K562 (cell line): Measurements from ENCODE around the gene ULBP2. TPM values are rescaled to one million over a fixed set of nuclear protein-coding genes. Genes with fewer than 3 reads are reported as not detected.

ENCODE experiments used
- ATAC-seq: fragments of 200-7000 bp; cut with Tn5 transposase; 3 replicates; pipeline ENCODE4 v1.9.1; 2020; ENCODE audit warnings: moderate library complexity
- BruUV-seq: library from RNA; stranded (reverse); fragments of 400-500 nt; replicated peaks from 2 replicates; lab custom pipeline; 2021; lab: Mats Ljungman, UMichigan
- CTCF ChIA-PET: fragments of 300-600 bp; formaldehyde crosslinking; extraction: SDS; loops from one replicate; lab custom pipeline; 2021; ENCODE audit warnings: low intra/inter-chr PET ratio; lab: Yijun Ruan, JAX
- POLR2A ChIA-PET: fragments of 300-600, 350-650 bp; sonication (Branson Sonifier 250); formaldehyde crosslinking; extraction: SDS; loops from one replicate; lab custom pipeline; 2021; ENCODE audit warnings: antibody characterized with exemption, inconsistent platforms; lab: Yijun Ruan, JAX
- DNase-seq, 4 experiments: peaks; one replicate each; pipeline versions ENCODE4 v3.0.0 to v3.0.0-alpha.2; 2011 to 2018; ENCODE audit warnings: low spot score in 3 of 4, mixed read lengths in 3 of 4; ENCODE audit errors: extremely low read depth in 1 of 4
- FAIRE-seq: peaks from 2 replicates; lab custom pipeline; 2011; peaks lifted over from hg19 to GRCh38; lab: Jason Lieb, UNC
- H2AFZ ChIP-seq: 2 replicates; pipeline ENCODE4 v1.6.0; 2011; ENCODE audit warnings: low read depth, low read length, control low read depth, inconsistent platforms
- H3K27ac ChIP-seq: fragments of 200-600 bp; 3 replicates; pipeline ENCODE4 v1.8.0; 2011; ENCODE audit warnings: low read depth, mild to moderate bottlenecking, control low read depth, inconsistent platforms, low read length, moderate library complexity, mixed read lengths; ENCODE audit errors: extremely low read depth
- H3K27me3 ChIP-seq, 2 experiments: fragments of 300-600 bp in 1 of 2; 2 replicates in 1 of 2; 3 replicates in 1 of 2; pipeline versions ENCODE4 v1.6.0 to v1.8.0; 2011; ENCODE audit warnings: inconsistent platforms in 2 of 2, low read length in 2 of 2, mild to moderate bottlenecking in 1 of 2, mixed read lengths in 1 of 2, moderate library complexity in 1 of 2; ENCODE audit not compliant: control insufficient read depth in 2 of 2, insufficient read depth in 2 of 2
- H3K36me3 ChIP-seq: fragments of 300-600 bp; 3 replicates; pipeline ENCODE4 v1.8.0; 2011; ENCODE audit warnings: mild to moderate bottlenecking, low read length, inconsistent platforms; ENCODE audit not compliant: control insufficient read depth, insufficient read depth
- H3K4me1 ChIP-seq, 2 experiments: fragments of 200-600 bp in 1 of 2; replicated peaks in 1 of 2; 2 replicates in 1 of 2; 3 replicates in 1 of 2; pipeline versions ENCODE4 v1.5.1 to v1.8.0; 2011; ENCODE audit warnings: inconsistent platforms in 2 of 2, low read length in 2 of 2, mild to moderate bottlenecking in 1 of 2, mixed read lengths in 1 of 2, moderate library complexity in 1 of 2; ENCODE audit not compliant: control insufficient read depth in 2 of 2, insufficient read depth in 2 of 2
- H3K4me2 ChIP-seq: 2 replicates; pipeline ENCODE4 v1.6.1; 2011; ENCODE audit warnings: low read length, control low read depth, inconsistent platforms, mixed read lengths; ENCODE audit not compliant: insufficient read depth
- H3K4me3 ChIP-seq: fragments of 200-600 bp; sonication (generic), shearing (Covaris generic); 2 replicates; pipeline ENCODE4 v1.5.1; 2016; ENCODE audit warnings: control low read depth, inconsistent platforms
- H3K79me2 ChIP-seq: fragments of 200-600 bp; 3 replicates; pipeline ENCODE4 v1.8.0; 2011; ENCODE audit warnings: low read length, inconsistent platforms; ENCODE audit not compliant: control insufficient read depth, insufficient read depth
- H3K9ac ChIP-seq, 2 experiments: 2 replicates each; pipeline versions ENCODE4 v1.6.0 to v1.6.1; 2011; ENCODE audit warnings: low read depth in 2 of 2, low read length in 2 of 2, control low read depth in 1 of 2, inconsistent platforms in 1 of 2, mild to moderate bottlenecking in 1 of 2, mixed read lengths in 1 of 2; ENCODE audit not compliant: insufficient read depth in 1 of 2
- H3K9me1 ChIP-seq: one replicate; pipeline ENCODE4 v1.6.0; 2011; ENCODE audit warnings: inconsistent platforms, mild to moderate bottlenecking, low read length, moderate library complexity; ENCODE audit not compliant: control insufficient read depth, insufficient read depth
- H3K9me3 ChIP-seq: replicated peaks from 2 replicates; pipeline ENCODE4 v1.5.1; 2011; ENCODE audit warnings: low read depth, low read length, inconsistent platforms; ENCODE audit not compliant: control insufficient read depth, insufficient read depth
- H4K20me1 ChIP-seq: replicated peaks from 2 replicates; pipeline ENCODE4 v1.6.1; 2011; ENCODE audit warnings: low read length, inconsistent platforms, mixed read lengths; ENCODE audit not compliant: control insufficient read depth, insufficient read depth
- ADNP ChIP-seq: fragments of 200-800 bp; sonication (Bioruptor generic); IDR thresholded peaks from 2 replicates; pipeline ENCODE4 v1.6.1; 2016; ENCODE audit warnings: missing genetic modification characterization, missing compliant biosample characterization
- CUX1 ChIP-seq: fragments of 200-800 bp; sonication (Bioruptor generic); IDR thresholded peaks from 2 replicates; pipeline ENCODE4 v1.6.1; 2016; ENCODE audit warnings: missing genetic modification characterization, missing compliant biosample characterization
- LARP7 ChIP-seq: fragments of 450-650 bp; IDR thresholded peaks from 2 replicates; pipeline ENCODE4 v1.6.1; 2016
- NFE2L1 ChIP-seq: fragments of 450-650 bp; IDR thresholded peaks from 2 replicates; pipeline ENCODE4 v1.6.1; 2016; ENCODE audit warnings: missing genetic modification characterization, low read depth, mild to moderate bottlenecking, missing compliant biosample characterization, moderate library complexity, borderline replicate concordance
- REST ChIP-seq, 2 experiments: fragments of 450-650 bp; formaldehyde crosslinking in 1 of 2; IDR thresholded peaks; 2 replicates each; pipeline versions ENCODE4 v1.4.0 to v1.6.1; 2014 to 2020; ENCODE audit warnings: mild to moderate bottlenecking in 2 of 2, borderline replicate concordance in 1 of 2, low read depth in 1 of 2
- WGBS: fragments of 100-300 bp; shearing (Covaris generic); methylation state at CpG from one replicate; pipeline ENCODE4 v1.1.6; 2016; ENCODE audit warnings: low coverage, mixed read lengths; ENCODE audit not compliant: insufficient coverage; ENCODE audit errors: missing lambda C conversion rate; 5-methylcytosine and 5-hydroxymethylcytosine counted together
- in situ Hi-C: fragments of 300-500 bp; cut with MboI; formaldehyde crosslinking; loops from 4 replicates; pipeline ENCODE4 v1.15.0; 2018; ENCODE audit warnings: inconsistent platforms, mixed read lengths
- intact Hi-C: fragments of 100-400 bp; cut with micrococcal nuclease; formaldehyde crosslinking; loops from 2 replicates; pipeline ENCODE4 v1.14.2; 2022
- polyA plus RNA-seq, 8 experiments: library from polyadenylated mRNA; depleted of rRNA in 4 of 8; stranded (reverse) in 5 of 8; unstranded in 3 of 8; fragments of >200 nt; fragmentation: Nextera tagmentation in 2 of 8; fragmentation: Illumina TruSeq in 1 of 8; extraction: Ambion mirVana in 2 of 8; extraction: Trizol in 1 of 8; gene quantifications; 2 replicates each; pipeline versions ENCODE4 v1.2.1 to v1.2.3, GENCODE V29; 2011 to 2014; ENCODE audit warnings: inconsistent platforms in 1 of 8, missing spikeins in 1 of 8
- total RNA-seq, 7 experiments: library from RNA; depleted of rRNA in 6 of 7; stranded (reverse); fragments of >200 nt in 6 of 7; fragmentation: Illumina TruSeq in 2 of 7; extraction: Trizol in 2 of 7; gene quantifications; 2 replicates each; pipeline versions ENCODE4 v1.2.1 to v1.2.3, GENCODE V29; 2011 to 2021; ENCODE audit warnings: low replicate concordance in 1 of 7

ULBP2 gene
- total and polyA plus RNA-seq, 9 of the 15 experiments (the other 6 are each of a cell fraction or from before 2014, with no cell fraction given) = 0.50 to 5.3 (median 1.2) TPM

GRCh38 chr6:149924933-149925252 is 16.9 kb upstream of the ULBP2 start (continued):
- no peak for TF ChIP-seq CUX1 (CRISPR knock-in tag)
- no peak for TF ChIP-seq LARP7

- POLR2A ChIA-PET = interaction anchor here (1.0 kb wide), 1 partner anchor 14 kb away, joined by 3 read pairs; no protein-coding TSS in a partner anchor
- Histone ChIP-seq H3K27me3 (peaks cover 14 to 54% of the 10 kb centered on the region in 2 experiments; a peak in 4 of 5 replicates), H2AFZ (peak overlapping the region; percentile 93), H3K79me2 (no peaks in the 10 kb centered on the region), H3K4me2 (peak overlapping the region; percentile 80), H3K4me3 (peak overlapping the region; percentile 30), H3K9me3 (no peaks in the 10 kb centered on the region), H3K27ac (no peak overlapping the region), H3K36me3 (no peaks in the 10 kb centered on the region), H3K9me1 (no peaks in the 10 kb centered on the region), H4K20me1 (no peaks in the 10 kb centered on the region), H3K4me1 (peaks cover 0 to 26% of the 10 kb centered on the region in 2 experiments; a peak in 3 of 5 replicates), H3K9ac (peak overlapping the region; percentile 50 to 89; a peak in 3 of 4 replicates)
- no TSS peak for BruUV-seq
- CTCF ChIA-PET = interaction anchor here (0.5 to 2.9 kb wide), 7 partner anchors 12 to 242 kb away, joined by 3 to 23 read pairs (median 3); no protein-coding TSS in a partner anchor
- intact Hi-C loops (loop anchor here (5.0 kb wide), 3 partner anchors 203 to 898 kb away; partner anchors contain the start of gene GINM1), in situ Hi-C loops (loop anchor here (10.0 kb wide), 1 partner anchor 201 kb away; no protein-coding TSS in a partner anchor)
- ATAC-seq = peak; percentile 41
- 18% methylated on average over 34 of the region's 34 CpGs for WGBS
- FAIRE-seq = no peak
- no peak for DNase-seq
- TF ChIP-seq NFE2L1 (no peak), REST (IDR thresholded peaks at IDR 0.05; ENCODE audit: borderline replicate concordance) (no peak), REST (CRISPR knock-in tag; IDR thresholded peaks at IDR 0.05; ENCODE audit: low read depth) (no peak), ADNP (tag) (no peak)
Measured at GRCh38 chr6:149925253-149925973, 16.4 kb upstream of the ULBP2 start.
